Astrocyte (in vitro differentiated cells and primary cell): ENCODE measurements around the gene IL17D. TPM values are rescaled to one million over a fixed set of nuclear protein-coding genes. Genes with fewer than 3 reads are reported as not detected.

ENCODE experiments used
- DNase-seq: peaks from one replicate; pipeline ENCODE4 v3.0.0-alpha.2; 2010; ENCODE audit warnings: low read depth
- FAIRE-seq: peaks from 2 replicates; lab custom pipeline; 2011; peaks lifted over from hg19 to GRCh38; lab: Jason Lieb, UNC
- H2AFZ ChIP-seq: 2 replicates; pipeline ENCODE4 v1.6.0; 2012; ENCODE audit warnings: low read depth, low read length, inconsistent platforms
- H3K27ac ChIP-seq: 2 replicates; pipeline ENCODE4 v1.5.1; 2011; ENCODE audit warnings: low read depth, low read length, inconsistent platforms
- H3K27me3 ChIP-seq: 2 replicates; pipeline ENCODE4 v1.6.0; 2011; ENCODE audit warnings: low read length, inconsistent platforms; ENCODE audit not compliant: insufficient read depth
- H3K36me3 ChIP-seq: 2 replicates; pipeline ENCODE4 v1.5.1; 2011; ENCODE audit warnings: low read length, inconsistent platforms; ENCODE audit not compliant: insufficient read depth
- H3K4me1 ChIP-seq: 2 replicates; pipeline ENCODE4 v1.5.1; 2011; ENCODE audit warnings: low read length, inconsistent platforms; ENCODE audit not compliant: insufficient read depth
- H3K4me2 ChIP-seq: 2 replicates; pipeline ENCODE4 v1.6.0; 2012; ENCODE audit warnings: low read length, inconsistent platforms
- H3K4me3 ChIP-seq: 2 replicates; pipeline ENCODE4 v1.5.1; 2011; ENCODE audit warnings: low read depth, mild to moderate bottlenecking, low read length, inconsistent platforms; ENCODE audit not compliant: insufficient read depth
- H3K79me2 ChIP-seq: 2 replicates; pipeline ENCODE4 v1.6.0; 2012; ENCODE audit warnings: mild to moderate bottlenecking, low read length, inconsistent platforms; ENCODE audit not compliant: insufficient read depth
- H3K9ac ChIP-seq: 2 replicates; pipeline ENCODE4 v1.6.0; 2012; ENCODE audit warnings: mild to moderate bottlenecking, low read length, inconsistent platforms
- H3K9me3 ChIP-seq: 2 replicates; pipeline ENCODE4 v1.5.1; 2012; ENCODE audit warnings: low read depth, mild to moderate bottlenecking, low read length, inconsistent platforms; ENCODE audit not compliant: insufficient read depth
- H4K20me1 ChIP-seq: 2 replicates; pipeline ENCODE4 v1.6.0; 2012; ENCODE audit warnings: low read length, inconsistent platforms; ENCODE audit not compliant: insufficient read depth
- H3K27ac Mint-ChIP-seq: one replicate; pipeline ENCODE4 v1.8.0; 2021; ENCODE audit warnings: mild to moderate bottlenecking, mixed read lengths; ENCODE audit not compliant: unreplicated experiment
- H3K27me3 Mint-ChIP-seq: one replicate; pipeline ENCODE4 v1.8.0; 2021; ENCODE audit warnings: low read depth, mixed read lengths; ENCODE audit not compliant: unreplicated experiment
- H3K36me3 Mint-ChIP-seq: one replicate; pipeline ENCODE4 v1.8.0; 2021; ENCODE audit warnings: low read depth, mixed read lengths; ENCODE audit not compliant: unreplicated experiment
- H3K4me1 Mint-ChIP-seq: one replicate; pipeline ENCODE4 v1.8.0; 2021; ENCODE audit warnings: low read depth, mixed read lengths; ENCODE audit not compliant: unreplicated experiment
- H3K4me3 Mint-ChIP-seq: one replicate; pipeline ENCODE4 v1.8.0; 2021; ENCODE audit warnings: mild to moderate bottlenecking, moderate library complexity, mixed read lengths; ENCODE audit not compliant: unreplicated experiment
- H3K9me3 Mint-ChIP-seq: one replicate; pipeline ENCODE4 v1.8.0; 2021; ENCODE audit warnings: mild to moderate bottlenecking, mixed read lengths; ENCODE audit not compliant: unreplicated experiment
- CTCF ChIP-seq: IDR thresholded peaks from 2 replicates; pipeline ENCODE4 v1.5.1; 2011; ENCODE audit warnings: low read depth, mild to moderate bottlenecking, inconsistent platforms, low read length, moderate library complexity; ENCODE audit not compliant: insufficient read depth
- EZH2 ChIP-seq: IDR thresholded peaks from 2 replicates; pipeline ENCODE4 v1.6.1; 2012; ENCODE audit warnings: mild to moderate bottlenecking, low read length, inconsistent platforms; ENCODE audit not compliant: insufficient read depth
- total RNA-seq: library from RNA; stranded (reverse); gene quantifications from 2 replicates; pipeline ENCODE4 v1.2.1, GENCODE V29; 2021

The IL17D gene
- total RNA-seq, 1 donor from 2014 or later: 1.9 TPM

- no peak overlapping the region for H3K4me3 Mint-ChIP-seq
- no peaks in the 10 kb centered on the region for H3K9me3 ChIP-seq
- H2AFZ ChIP-seq: no peak overlapping the region
- H3K9ac ChIP-seq: no peak overlapping the region
- H3K4me2 ChIP-seq: no peak overlapping the region
- peaks cover 10% of the 10 kb centered on the region for H3K4me1 ChIP-seq
- peaks cover 22% of the 10 kb centered on the region for H3K27me3 Mint-ChIP-seq
- DNase-seq (no peak), FAIRE-seq (no peak)
- no peaks in the 10 kb centered on the region for H3K9me3 Mint-ChIP-seq
- no peak overlapping the region for H3K27ac ChIP-seq
- peaks cover 2% of the 10 kb centered on the region for H3K4me1 Mint-ChIP-seq
- no peak overlapping the region for H3K27ac Mint-ChIP-seq
- no peaks in the 10 kb centered on the region for H3K79me2 ChIP-seq
- TF ChIP-seq EZH2: no peak
- H3K36me3 ChIP-seq: no peaks in the 10 kb centered on the region
- no peaks in the 10 kb centered on the region for H4K20me1 ChIP-seq
- peaks cover 1% of the 10 kb centered on the region for H3K36me3 Mint-ChIP-seq
- H3K4me3 ChIP-seq: no peak overlapping the region
- H3K27me3 ChIP-seq: peaks cover 8% of the 10 kb centered on the region
Measured at GRCh38 chr13:20719783-20720182, 16.3 kb downstream of the IL17D start.

- FAIRE-seq (no peak), DNase-seq (no peak)
- Histone ChIP-seq H3K9me3 (no peaks in the 10 kb centered on the region), H3K4me1 (peaks cover 10% of the 10 kb centered on the region), H4K20me1 (no peaks in the 10 kb centered on the region), H3K27me3 (peaks cover 8% of the 10 kb centered on the region), H3K79me2 (no peaks in the 10 kb centered on the region), H3K9ac (no peak overlapping the region), H2AFZ (no peak overlapping the region), H3K4me3 (no peak overlapping the region), H3K36me3 (no peaks in the 10 kb centered on the region), H3K27ac (no peak overlapping the region), H3K4me2 (no peak overlapping the region)
- Mint-ChIP-seq H3K9me3 (no peaks in the 10 kb centered on the region), H3K4me3 (no peak overlapping the region), H3K36me3 (peaks cover 1% of the 10 kb centered on the region), H3K27me3 (peaks cover 22% of the 10 kb centered on the region), H3K27ac (no peak overlapping the region), H3K4me1 (no peaks in the 10 kb centered on the region)
- TF ChIP-seq CTCF (no peak), EZH2 (no peak)
Measured at GRCh38 chr13:20720499-20720898, 17.0 kb downstream of the IL17D start.

GRCh38 chr13:20721058-20721453 is 17.6 kb downstream of the IL17D start:
- peaks cover 23% of the 10 kb centered on the region for H3K27me3 Mint-ChIP-seq

More at GRCh38 chr13:20721058-20721453, 17.6 kb downstream of the IL17D start:
- Histone ChIP-seq H3K4me1 (peaks cover 10% of the 10 kb centered on the region), H3K27me3 (peaks cover 8% of the 10 kb centered on the region), H3K36me3 (no peaks in the 10 kb centered on the region), H4K20me1 (no peaks in the 10 kb centered on the region), H3K27ac (no peak overlapping the region), H3K79me2 (no peaks in the 10 kb centered on the region), H3K9ac (no peak overlapping the region), H3K4me3 (no peak overlapping the region), H2AFZ (no peak overlapping the region), H3K4me2 (peak overlapping the region; percentile 87), H3K9me3 (no peaks in the 10 kb centered on the region)
- Mint-ChIP-seq H3K4me3 (no peak overlapping the region), H3K36me3 (peaks cover 1% of the 10 kb centered on the region), H3K9me3 (no peaks in the 10 kb centered on the region), H3K27ac (no peak overlapping the region), H3K4me1 (no peaks in the 10 kb centered on the region)
- TF ChIP-seq CTCF: no peak
- no peak for TF ChIP-seq EZH2
- no peak for FAIRE-seq
- no peak for DNase-seq
